HEK293T (cell line): ENCODE data around the gene NELFE.

Source experiments
- ARNT ChIP-seq: fragments of 450-650 bp; IDR thresholded peaks from 2 replicates; pipeline ENCODE4 v1.6.1; 2017; ENCODE audit warnings: mild to moderate bottlenecking
- BHLHE40 ChIP-seq: fragments of 450-650 bp; IDR thresholded peaks from 2 replicates; pipeline ENCODE4 v1.6.1; 2016; ENCODE audit warnings: mild to moderate bottlenecking, moderate library complexity, borderline replicate concordance
- ELF4 ChIP-seq: fragments of 450-650 bp; IDR thresholded peaks from 2 replicates; pipeline ENCODE4 v1.6.1; 2017; ENCODE audit warnings: antibody characterized with exemption
- FOXA1 ChIP-seq: fragments of 450-650 bp; IDR thresholded peaks from 2 replicates; pipeline ENCODE4 v1.6.1; 2016; ENCODE audit warnings: mild to moderate bottlenecking
- FOXK2 ChIP-seq: fragments of 450-650 bp; IDR thresholded peaks from 2 replicates; pipeline ENCODE4 v1.6.1; 2016; ENCODE audit warnings: mild to moderate bottlenecking
- L3MBTL2 ChIP-seq: fragments of 450-650 bp; conservative IDR thresholded peaks from 2 replicates; pipeline ENCODE4 v1.6.1; 2016; ENCODE audit warnings: mild to moderate bottlenecking
- LEF1 ChIP-seq: fragments of 450-650 bp; IDR thresholded peaks from 2 replicates; pipeline ENCODE4 v1.6.1; 2017; ENCODE audit warnings: mild to moderate bottlenecking, borderline replicate concordance
- NFRKB ChIP-seq: fragments of 450-650 bp; IDR thresholded peaks from 2 replicates; pipeline ENCODE4 v1.6.1; 2016; ENCODE audit warnings: mild to moderate bottlenecking, moderate library complexity
- PKNOX1 ChIP-seq: fragments of 450-650 bp; IDR thresholded peaks from 2 replicates; pipeline ENCODE4 v1.6.1; 2016
- SP1 ChIP-seq: fragments of 450-650 bp; IDR thresholded peaks from 2 replicates; pipeline ENCODE4 v1.6.1; 2017
- ZNF384 ChIP-seq: fragments of 450-650 bp; IDR thresholded peaks from 2 replicates; pipeline ENCODE4 v1.6.1; 2016

- TF ChIP-seq ZNF384: no peak
- TF ChIP-seq SP1: no peak
- no peak for TF ChIP-seq L3MBTL2
- no peak for TF ChIP-seq NFRKB
- TF ChIP-seq ARNT: no peak
- no peak for TF ChIP-seq PKNOX1
- TF ChIP-seq ELF4: no peak
- no peak for TF ChIP-seq LEF1
- no peak for TF ChIP-seq FOXA1
- no peak for TF ChIP-seq FOXK2
- TF ChIP-seq BHLHE40: no peak
Measured at GRCh38 chr6:31927242-31927862, 31.4 kb downstream of the NELFE start, which contains the start of gene C2.
